ENCODE data around the gene ACOX1. TPM values are rescaled to one million over a fixed set of nuclear protein-coding genes. Genes with fewer than 3 reads are reported as not detected.
A peak's percentile ranks its signal among the peaks of the same experiment; 100 is the strongest.

ACOX1 gene
- total and polyA plus RNA-seq, 2 of the 13 experiments (the other 11 are each of a cell fraction or from before 2014, with no cell fraction given) = 86.4 to 120 TPM

DNA sequence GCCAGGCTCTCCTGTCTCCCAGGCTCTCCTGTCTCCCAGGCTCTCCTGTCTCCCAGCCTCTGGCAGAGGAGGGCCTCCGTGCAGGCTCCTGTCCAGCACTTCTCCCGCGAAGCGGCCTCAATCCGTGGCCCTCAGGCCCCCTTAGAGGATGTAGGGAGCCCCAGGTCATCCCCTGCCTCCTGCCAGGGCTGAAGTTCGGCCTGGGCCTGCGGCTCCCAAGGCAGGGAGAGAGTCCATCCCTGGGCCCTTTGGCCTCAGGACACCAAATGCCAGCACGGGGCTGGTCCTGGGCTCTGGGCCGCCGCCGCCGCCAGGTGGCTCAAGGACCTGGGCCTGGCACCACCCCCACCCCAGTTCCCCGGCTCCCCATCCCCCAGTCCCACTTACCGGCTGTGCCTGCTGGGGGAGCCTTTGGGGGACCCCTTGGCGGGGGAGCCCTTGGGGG lies 47.8 kb upstream of the ACOX1 start (continued):
- TF ChIP-seq, protein P1, sequence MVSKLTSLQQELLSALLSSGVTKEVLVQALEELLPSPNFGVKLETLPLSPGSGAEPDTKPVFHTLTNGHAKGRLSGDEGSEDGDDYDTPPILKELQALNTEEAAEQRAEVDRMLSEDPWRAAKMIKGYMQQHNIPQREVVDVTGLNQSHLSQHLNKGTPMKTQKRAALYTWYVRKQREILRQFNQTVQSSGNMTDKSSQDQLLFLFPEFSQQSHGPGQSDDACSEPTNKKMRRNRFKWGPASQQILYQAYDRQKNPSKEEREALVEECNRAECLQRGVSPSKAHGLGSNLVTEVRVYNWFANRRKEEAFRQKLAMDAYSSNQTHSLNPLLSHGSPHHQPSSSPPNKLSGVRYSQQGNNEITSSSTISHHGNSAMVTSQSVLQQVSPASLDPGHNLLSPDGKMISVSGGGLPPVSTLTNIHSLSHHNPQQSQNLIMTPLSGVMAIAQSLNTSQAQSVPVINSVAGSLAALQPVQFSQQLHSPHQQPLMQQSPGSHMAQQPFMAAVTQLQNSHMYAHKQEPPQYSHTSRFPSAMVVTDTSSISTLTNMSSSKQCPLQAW (CRISPR knock-in tag; IDR thresholded peaks at IDR 0.05) = peak; percentile 34; the same call in 1 of the 2 replicates
- TF ChIP-seq ZNF549 (CRISPR knock-in tag; IDR thresholded peaks at IDR 0.05) = no peak
- TF ChIP-seq, protein P2, sequence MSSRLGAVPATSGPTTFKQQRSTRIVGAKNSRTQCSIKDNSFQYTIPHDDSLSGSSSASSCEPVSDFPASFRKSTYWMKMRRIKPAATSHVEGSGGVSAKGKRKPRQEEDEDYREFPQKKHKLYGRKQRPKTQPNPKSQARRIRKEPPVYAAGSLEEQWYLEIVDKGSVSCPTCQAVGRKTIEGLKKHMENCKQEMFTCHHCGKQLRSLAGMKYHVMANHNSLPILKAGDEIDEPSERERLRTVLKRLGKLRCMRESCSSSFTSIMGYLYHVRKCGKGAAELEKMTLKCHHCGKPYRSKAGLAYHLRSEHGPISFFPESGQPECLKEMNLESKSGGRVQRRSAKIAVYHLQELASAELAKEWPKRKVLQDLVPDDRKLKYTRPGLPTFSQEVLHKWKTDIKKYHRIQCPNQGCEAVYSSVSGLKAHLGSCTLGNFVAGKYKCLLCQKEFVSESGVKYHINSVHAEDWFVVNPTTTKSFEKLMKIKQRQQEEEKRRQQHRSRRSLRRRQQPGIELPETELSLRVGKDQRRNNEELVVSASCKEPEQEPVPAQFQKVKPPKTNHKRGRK (CRISPR knock-in tag; IDR thresholded peaks at IDR 0.05) = 0 out of 2 replicates have a peak, but pooled peaks have one; percentile 32
- 0 out of 2 replicates have a peak, but pooled peaks have one; percentile 9 for TF ChIP-seq CCDC6 (CRISPR knock-in tag; IDR thresholded peaks at IDR 0.05)
- TF ChIP-seq, protein P3, sequence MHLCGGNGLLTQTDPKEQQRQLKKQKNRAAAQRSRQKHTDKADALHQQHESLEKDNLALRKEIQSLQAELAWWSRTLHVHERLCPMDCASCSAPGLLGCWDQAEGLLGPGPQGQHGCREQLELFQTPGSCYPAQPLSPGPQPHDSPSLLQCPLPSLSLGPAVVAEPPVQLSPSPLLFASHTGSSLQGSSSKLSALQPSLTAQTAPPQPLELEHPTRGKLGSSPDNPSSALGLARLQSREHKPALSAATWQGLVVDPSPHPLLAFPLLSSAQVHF (CRISPR knock-in tag; IDR thresholded peaks at IDR 0.05) = 0 out of 2 replicates have a peak, but pooled peaks have one; percentile 36

DNA sequence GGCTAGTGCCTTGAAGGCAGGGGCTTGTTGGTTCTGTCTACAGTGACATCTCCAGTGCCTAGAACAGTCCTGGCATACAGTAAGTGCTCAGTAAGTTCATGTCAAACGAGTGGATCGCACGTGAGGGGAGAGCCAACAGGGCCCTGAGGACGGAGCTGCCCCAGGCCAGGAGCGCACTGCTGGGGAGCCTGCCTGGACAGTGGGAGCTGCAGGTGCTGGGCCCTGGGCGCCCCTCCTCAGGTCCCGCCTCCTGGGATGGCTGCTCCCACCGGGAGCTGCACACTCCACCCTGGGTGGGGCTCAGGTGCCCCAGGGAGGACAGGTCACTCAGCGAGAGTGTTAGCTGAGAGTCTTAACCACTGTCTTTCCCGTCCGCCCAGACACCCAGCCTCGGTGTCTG lies 46.3 kb upstream of the ACOX1 start:
- intact Hi-C loops (cut with micrococcal nuclease; ENCODE audit: unreplicated experiment) = loop anchor here (1.0 kb wide), 1 partner anchor 27 kb away; no protein-coding TSS in a partner anchor
- WGBS (ENCODE audit: low lambda C conversion rate) = 91% methylated on average over 12 of the region's 12 CpGs
- ChIA-PET POLR2A (no interaction called here), CTCF (ENCODE audit: low intra/inter-chr PET ratio, low total read pairs) (no interaction called here)
- no peak overlapping the region for H3K4me2 ChIP-seq (ENCODE audit: low read depth, low read length)
- H3K79me2 ChIP-seq (ENCODE audit: insufficient read depth, low read length) = no peaks in the 10 kb centered on the region
- peaks cover 48% of the 10 kb centered on the region for H3K4me1 ChIP-seq (ENCODE audit: insufficient read depth, low read length)
- H4K20me1 ChIP-seq (ENCODE audit: insufficient read depth, low read length) = no peaks in the 10 kb centered on the region
- no peak overlapping the region for H2AFZ ChIP-seq (ENCODE audit: low read length)
- no peaks in the 10 kb centered on the region; a peak in 1 of 5 replicates for H3K27me3 ChIP-seq (ENCODE audit: control insufficient read depth in 1 of 2, insufficient read depth in 2 of 2, low read length in 2 of 2)
- H3K9ac ChIP-seq (ENCODE audit: insufficient read depth, low read depth, low read length) = no peak overlapping the region
- no peak for FAIRE-seq
- H3K27ac ChIP-seq (ENCODE audit: extremely low read length, insufficient read depth, low read length) = no peak overlapping the region
- BruUV-seq (replicated peaks) = no TSS peak
- ATAC-seq = no peak
- H3K4me3 ChIP-seq (replicated peaks in 1 of 3; ENCODE audit: insufficient read depth in 1 of 3, low read depth in 2 of 3, low read length in 3 of 3) = no peak overlapping the region
- no peak for DNase-seq (ENCODE audit: low spot score)
- peaks cover 1 to 9% of the 10 kb centered on the region in 2 experiments; a peak in 3 of 5 replicates for H3K36me3 ChIP-seq (replicated peaks in 1 of 2; ENCODE audit: control insufficient read depth in 1 of 2, insufficient read depth in 2 of 2, low read length in 2 of 2)
- in situ Hi-C loops (cut with HindIII; ENCODE audit: extremely low pct_ligation_motif_present, low pct_unique_long_range_greater_than_20kb) = no loop called here
- no peaks in the 10 kb centered on the region for H3K9me3 ChIP-seq (ENCODE audit: low read length)
- TF ChIP-seq, protein P4, sequence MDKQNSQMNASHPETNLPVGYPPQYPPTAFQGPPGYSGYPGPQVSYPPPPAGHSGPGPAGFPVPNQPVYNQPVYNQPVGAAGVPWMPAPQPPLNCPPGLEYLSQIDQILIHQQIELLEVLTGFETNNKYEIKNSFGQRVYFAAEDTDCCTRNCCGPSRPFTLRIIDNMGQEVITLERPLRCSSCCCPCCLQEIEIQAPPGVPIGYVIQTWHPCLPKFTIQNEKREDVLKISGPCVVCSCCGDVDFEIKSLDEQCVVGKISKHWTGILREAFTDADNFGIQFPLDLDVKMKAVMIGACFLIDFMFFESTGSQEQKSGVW (CRISPR knock-in tag; IDR thresholded peaks at IDR 0.05; ENCODE audit: borderline replicate concordance) = no peak
- TF ChIP-seq ZNF629 (CRISPR knock-in tag; conservative IDR thresholded peaks at IDR 0.05) = no peak
- TF ChIP-seq ZBTB21 (CRISPR knock-in tag; IDR thresholded peaks at IDR 0.05) = no peak
- no peak for TF ChIP-seq TBP (CRISPR knock-in tag; IDR thresholded peaks at IDR 0.05)
- TF ChIP-seq KMT2B (CRISPR knock-in tag; IDR thresholded peaks at IDR 0.05) = no peak
- TF ChIP-seq RFX1 (IDR thresholded peaks at IDR 0.05) = no peak
- no peak for TF ChIP-seq PAWR (CRISPR knock-in tag; IDR thresholded peaks at IDR 0.05; ENCODE audit: borderline replicate concordance)
- no peak for TF ChIP-seq ZNF30 (CRISPR knock-in tag; IDR thresholded peaks at IDR 0.05)
